ENCODE measurements around the gene KDM4B.

The KDM4B gene

DNA sequence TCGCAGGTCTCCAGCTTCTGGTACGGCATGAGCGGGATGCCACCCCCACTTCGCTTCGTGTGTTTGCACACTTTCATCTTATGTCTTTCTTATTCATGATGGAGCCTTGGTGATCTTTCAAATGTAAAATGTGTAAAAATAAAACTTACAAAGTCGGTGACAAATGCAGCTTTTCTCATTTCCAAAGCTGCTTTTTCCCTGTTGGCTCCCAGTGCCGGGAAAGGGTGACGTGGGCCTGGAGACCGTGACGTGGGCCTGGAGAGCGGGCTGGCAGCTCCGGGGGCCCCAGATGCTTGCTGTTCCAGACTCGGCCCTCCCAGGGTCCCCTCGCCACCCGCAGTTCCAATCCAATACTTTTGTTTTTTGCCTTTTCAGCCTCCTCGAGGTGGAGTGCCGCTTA, 101.4 kb downstream of the KDM4B start:
- Histone ChIP-seq H3K9me3 (ENCODE audit: insufficient read depth, low read length, severe bottlenecking) (no peaks in the 10 kb centered on the region), H3K36me3 (ENCODE audit: insufficient read depth, low read length) (peaks cover 56% of the 10 kb centered on the region), H3K4me3 (ENCODE audit: low read depth in 1 of 2, low read length in 2 of 2) (no peak overlapping the region), H3K4me2 (ENCODE audit: insufficient read depth, low read length) (no peak overlapping the region), H3K79me2 (ENCODE audit: insufficient read depth, low read length) (0 out of 2 replicates have a peak, but pooled peaks cover 3% of the 10 kb centered on the region), H3K4me1 (ENCODE audit: insufficient read depth, low read length) (no peaks in the 10 kb centered on the region), H3K27me3 (ENCODE audit: insufficient read depth, low read length, poor library complexity) (no peaks in the 10 kb centered on the region), H4K20me1 (ENCODE audit: insufficient read depth, low read length) (peaks cover 21% of the 10 kb centered on the region), H3K9ac (ENCODE audit: low read depth, low read length) (no peak overlapping the region), H3K27ac (ENCODE audit: low read length) (no peak overlapping the region), H2AFZ (ENCODE audit: low read depth, low read length) (no peak overlapping the region)
- ATAC-seq (ENCODE audit: insufficient read depth, low read depth) = no peak
- TF ChIP-seq, protein P1, sequence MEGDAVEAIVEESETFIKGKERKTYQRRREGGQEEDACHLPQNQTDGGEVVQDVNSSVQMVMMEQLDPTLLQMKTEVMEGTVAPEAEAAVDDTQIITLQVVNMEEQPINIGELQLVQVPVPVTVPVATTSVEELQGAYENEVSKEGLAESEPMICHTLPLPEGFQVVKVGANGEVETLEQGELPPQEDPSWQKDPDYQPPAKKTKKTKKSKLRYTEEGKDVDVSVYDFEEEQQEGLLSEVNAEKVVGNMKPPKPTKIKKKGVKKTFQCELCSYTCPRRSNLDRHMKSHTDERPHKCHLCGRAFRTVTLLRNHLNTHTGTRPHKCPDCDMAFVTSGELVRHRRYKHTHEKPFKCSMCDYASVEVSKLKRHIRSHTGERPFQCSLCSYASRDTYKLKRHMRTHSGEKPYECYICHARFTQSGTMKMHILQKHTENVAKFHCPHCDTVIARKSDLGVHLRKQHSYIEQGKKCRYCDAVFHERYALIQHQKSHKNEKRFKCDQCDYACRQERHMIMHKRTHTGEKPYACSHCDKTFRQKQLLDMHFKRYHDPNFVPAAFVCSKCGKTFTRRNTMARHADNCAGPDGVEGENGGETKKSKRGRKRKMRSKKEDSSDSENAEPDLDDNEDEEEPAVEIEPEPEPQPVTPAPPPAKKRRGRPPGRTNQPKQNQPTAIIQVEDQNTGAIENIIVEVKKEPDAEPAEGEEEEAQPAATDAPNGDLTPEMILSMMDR (IDR thresholded peaks at IDR 0.05; ENCODE audit: borderline replicate concordance, extremely low read depth, low read length, poor library complexity, severe bottlenecking) = no peak
- TF ChIP-seq EZH2 (IDR thresholded peaks at IDR 0.05; ENCODE audit: borderline replicate concordance, low read depth, low read length, severe bottlenecking) = no peak
- DNase-seq = no peak

DNA sequence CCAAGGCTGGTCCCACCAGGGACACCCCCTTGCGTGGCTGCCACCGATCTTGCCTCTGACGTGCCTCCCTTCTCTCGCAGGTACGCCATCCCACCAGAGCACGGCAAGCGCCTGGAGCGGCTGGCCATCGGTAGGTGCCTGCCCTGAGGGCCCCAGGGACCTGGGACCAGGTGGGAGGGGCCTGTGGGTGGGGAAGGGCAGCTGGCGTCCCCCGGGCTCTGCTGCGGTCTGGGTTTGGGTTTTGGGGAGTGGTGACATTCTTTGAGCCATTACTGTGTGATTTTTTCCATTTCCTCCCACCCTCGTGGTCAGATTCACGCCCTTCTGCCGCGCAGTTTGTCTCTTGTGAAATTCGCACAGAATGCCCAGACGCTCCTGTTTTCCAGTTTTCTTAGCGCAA, 102.0 kb downstream of the KDM4B start:
- Histone ChIP-seq H3K4me3 (ENCODE audit: low read depth in 1 of 2, low read length in 2 of 2) (no peak overlapping the region), H3K4me1 (ENCODE audit: insufficient read depth, low read length) (no peaks in the 10 kb centered on the region), H2AFZ (ENCODE audit: low read depth, low read length) (no peak overlapping the region), H3K36me3 (ENCODE audit: insufficient read depth, low read length) (peaks cover 56% of the 10 kb centered on the region), H3K4me2 (ENCODE audit: insufficient read depth, low read length) (no peak overlapping the region), H3K9me3 (ENCODE audit: insufficient read depth, low read length, severe bottlenecking) (no peaks in the 10 kb centered on the region), H3K27ac (ENCODE audit: low read length) (no peak overlapping the region), H3K9ac (ENCODE audit: low read depth, low read length) (no peak overlapping the region), H3K79me2 (ENCODE audit: insufficient read depth, low read length) (0 out of 2 replicates have a peak, but pooled peaks cover 3% of the 10 kb centered on the region), H4K20me1 (ENCODE audit: insufficient read depth, low read length) (peaks cover 21% of the 10 kb centered on the region), H3K27me3 (ENCODE audit: insufficient read depth, low read length, poor library complexity) (no peaks in the 10 kb centered on the region)
- DNase-seq = no peak
- no peak for TF ChIP-seq EZH2 (IDR thresholded peaks at IDR 0.05; ENCODE audit: borderline replicate concordance, low read depth, low read length, severe bottlenecking)
- TF ChIP-seq, protein P1 (IDR thresholded peaks at IDR 0.05; ENCODE audit: borderline replicate concordance, extremely low read depth, low read length, poor library complexity, severe bottlenecking) = no peak
- no peak for ATAC-seq (ENCODE audit: insufficient read depth, low read depth)

DNA sequence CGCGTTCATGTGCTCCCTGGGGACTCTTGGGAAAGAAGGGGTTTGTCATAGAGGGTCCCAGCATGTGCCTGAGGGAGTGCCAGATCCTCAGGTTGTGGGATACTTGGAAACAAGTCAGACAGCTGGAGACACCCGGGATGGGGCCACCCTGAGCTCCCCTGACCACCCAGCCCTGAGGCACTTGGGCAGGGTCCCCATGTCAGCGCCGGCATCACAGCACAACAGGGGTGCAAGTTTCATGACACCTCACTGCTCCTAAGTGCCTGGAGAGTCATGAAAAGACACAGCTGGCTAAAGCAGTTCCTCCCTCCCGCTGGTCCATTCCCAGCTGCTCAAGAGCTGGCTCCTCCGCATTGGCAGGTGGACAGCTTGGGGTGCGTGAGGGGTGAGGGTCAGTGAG, 102.7 kb downstream of the KDM4B start:
- Histone ChIP-seq H3K27ac (ENCODE audit: low read length) (no peak overlapping the region), H3K9me3 (ENCODE audit: insufficient read depth, low read length, severe bottlenecking) (no peaks in the 10 kb centered on the region), H3K4me3 (ENCODE audit: low read depth in 1 of 2, low read length in 2 of 2) (no peak overlapping the region), H3K4me2 (ENCODE audit: insufficient read depth, low read length) (no peak overlapping the region), H3K4me1 (ENCODE audit: insufficient read depth, low read length) (no peaks in the 10 kb centered on the region), H3K27me3 (ENCODE audit: insufficient read depth, low read length, poor library complexity) (no peaks in the 10 kb centered on the region), H4K20me1 (ENCODE audit: insufficient read depth, low read length) (peaks cover 17% of the 10 kb centered on the region), H3K36me3 (ENCODE audit: insufficient read depth, low read length) (peaks cover 53% of the 10 kb centered on the region), H3K9ac (ENCODE audit: low read depth, low read length) (no peak overlapping the region), H2AFZ (ENCODE audit: low read depth, low read length) (no peak overlapping the region), H3K79me2 (ENCODE audit: insufficient read depth, low read length) (0 out of 2 replicates have a peak, but pooled peaks cover 3% of the 10 kb centered on the region)
- no peak for DNase-seq
- ATAC-seq (ENCODE audit: insufficient read depth, low read depth) = no peak
- TF ChIP-seq, protein P1 (IDR thresholded peaks at IDR 0.05; ENCODE audit: borderline replicate concordance, extremely low read depth, low read length, poor library complexity, severe bottlenecking) = no peak
- no peak for TF ChIP-seq EZH2 (IDR thresholded peaks at IDR 0.05; ENCODE audit: borderline replicate concordance, low read depth, low read length, severe bottlenecking)

DNA sequence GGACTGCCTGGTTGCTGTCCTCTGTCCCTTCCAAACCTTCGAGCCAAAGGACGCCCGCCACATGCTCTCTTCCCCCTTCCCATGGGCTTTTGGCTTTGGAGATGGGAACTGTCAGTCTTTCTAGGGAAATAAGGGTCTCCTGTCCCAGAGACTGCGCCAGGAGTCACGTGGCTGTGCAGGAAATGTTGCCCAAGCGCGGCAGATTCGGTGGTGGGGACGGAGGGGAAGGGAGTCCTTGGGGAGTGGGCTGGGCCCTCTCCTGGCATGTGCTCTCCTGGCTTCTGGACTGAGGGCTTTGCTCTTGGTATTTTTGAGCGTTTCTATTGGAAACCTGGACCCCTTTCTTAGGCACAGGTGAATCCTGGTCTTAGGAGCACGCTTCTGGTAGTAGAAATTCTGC, 103.2 kb downstream of the KDM4B start:
- no peak overlapping the region for H3K27ac ChIP-seq (ENCODE audit: low read length)
- no peak for DNase-seq
- peaks cover 17% of the 10 kb centered on the region for H4K20me1 ChIP-seq (ENCODE audit: insufficient read depth, low read length)

More for the DNA sequence above, 103.2 kb downstream of the KDM4B start:
- H3K4me1 ChIP-seq (ENCODE audit: insufficient read depth, low read length) = no peaks in the 10 kb centered on the region
- no peak for ATAC-seq (ENCODE audit: insufficient read depth, low read depth)
- no peak for TF ChIP-seq EZH2 (IDR thresholded peaks at IDR 0.05; ENCODE audit: borderline replicate concordance, low read depth, low read length, severe bottlenecking)
- TF ChIP-seq, protein P1 (IDR thresholded peaks at IDR 0.05; ENCODE audit: borderline replicate concordance, extremely low read depth, low read length, poor library complexity, severe bottlenecking) = no peak
- no peaks in the 10 kb centered on the region for H3K27me3 ChIP-seq (ENCODE audit: insufficient read depth, low read length, poor library complexity)
- H3K4me2 ChIP-seq (ENCODE audit: insufficient read depth, low read length) = no peak overlapping the region
- H3K79me2 ChIP-seq (ENCODE audit: insufficient read depth, low read length) = 0 out of 2 replicates have a peak, but pooled peaks cover 3% of the 10 kb centered on the region
- no peak overlapping the region for H2AFZ ChIP-seq (ENCODE audit: low read depth, low read length)
- H3K36me3 ChIP-seq (ENCODE audit: insufficient read depth, low read length) = peaks cover 53% of the 10 kb centered on the region
- H3K9me3 ChIP-seq (ENCODE audit: insufficient read depth, low read length, severe bottlenecking) = no peaks in the 10 kb centered on the region
- H3K4me3 ChIP-seq (ENCODE audit: low read depth in 1 of 2, low read length in 2 of 2) = no peak overlapping the region
- H3K9ac ChIP-seq (ENCODE audit: low read depth, low read length) = no peak overlapping the region

Measured in DND-41 (cell line).